Measurements from ENCODE around the gene TMUB1. TPM values are rescaled to one million over a fixed set of nuclear protein-coding genes. Genes with fewer than 3 reads are reported as not detected.

Gene TMUB1
- total RNA-seq, 4 donors from 2014 or later, result 2.9 to 32.8 (median 8.6) TPM

DNA sequence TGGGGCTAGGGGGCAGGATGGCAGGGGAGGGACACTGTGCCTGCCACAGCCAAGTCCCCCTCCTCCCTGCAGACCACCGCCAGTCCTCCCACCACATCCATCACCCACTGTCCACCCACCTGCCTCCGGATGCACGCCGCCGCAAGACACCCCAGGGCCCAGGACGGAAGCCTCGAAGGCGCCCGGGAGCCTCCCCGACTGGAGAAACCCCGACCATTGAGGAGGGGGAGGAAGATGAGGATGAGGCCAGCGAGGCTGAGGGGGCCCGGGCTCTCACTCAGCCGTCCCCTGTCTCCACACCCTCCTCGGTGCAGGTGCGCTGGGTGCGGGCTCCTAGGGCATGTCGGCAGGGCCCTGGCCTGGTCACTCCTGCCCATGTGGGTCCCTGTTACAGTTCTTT is 18.8 kb downstream of the TMUB1 start:
- H3K27ac ChIP-seq, result no peak overlapping the region
- TF ChIP-seq, protein P1, sequence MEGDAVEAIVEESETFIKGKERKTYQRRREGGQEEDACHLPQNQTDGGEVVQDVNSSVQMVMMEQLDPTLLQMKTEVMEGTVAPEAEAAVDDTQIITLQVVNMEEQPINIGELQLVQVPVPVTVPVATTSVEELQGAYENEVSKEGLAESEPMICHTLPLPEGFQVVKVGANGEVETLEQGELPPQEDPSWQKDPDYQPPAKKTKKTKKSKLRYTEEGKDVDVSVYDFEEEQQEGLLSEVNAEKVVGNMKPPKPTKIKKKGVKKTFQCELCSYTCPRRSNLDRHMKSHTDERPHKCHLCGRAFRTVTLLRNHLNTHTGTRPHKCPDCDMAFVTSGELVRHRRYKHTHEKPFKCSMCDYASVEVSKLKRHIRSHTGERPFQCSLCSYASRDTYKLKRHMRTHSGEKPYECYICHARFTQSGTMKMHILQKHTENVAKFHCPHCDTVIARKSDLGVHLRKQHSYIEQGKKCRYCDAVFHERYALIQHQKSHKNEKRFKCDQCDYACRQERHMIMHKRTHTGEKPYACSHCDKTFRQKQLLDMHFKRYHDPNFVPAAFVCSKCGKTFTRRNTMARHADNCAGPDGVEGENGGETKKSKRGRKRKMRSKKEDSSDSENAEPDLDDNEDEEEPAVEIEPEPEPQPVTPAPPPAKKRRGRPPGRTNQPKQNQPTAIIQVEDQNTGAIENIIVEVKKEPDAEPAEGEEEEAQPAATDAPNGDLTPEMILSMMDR (IDR thresholded peaks at IDR 0.05), result no peak
- TF ChIP-seq POLR2A (IDR thresholded peaks at IDR 0.05), result no peak
- intact Hi-C loops (cut with DNase I; ENCODE audit: low total_unique reads), result no loop called here
- peaks cover 0 to 24% of the 10 kb centered on the region in 2 donors for H3K4me1 ChIP-seq
- DNase-seq, result no peak
- H3K4me3 ChIP-seq, result no peak overlapping the region
- H3K36me3 ChIP-seq, result no peaks in the 10 kb centered on the region
- H3K27me3 ChIP-seq, result no peaks in the 10 kb centered on the region
- H3K9me3 ChIP-seq, result no peaks in the 10 kb centered on the region

DNA sequence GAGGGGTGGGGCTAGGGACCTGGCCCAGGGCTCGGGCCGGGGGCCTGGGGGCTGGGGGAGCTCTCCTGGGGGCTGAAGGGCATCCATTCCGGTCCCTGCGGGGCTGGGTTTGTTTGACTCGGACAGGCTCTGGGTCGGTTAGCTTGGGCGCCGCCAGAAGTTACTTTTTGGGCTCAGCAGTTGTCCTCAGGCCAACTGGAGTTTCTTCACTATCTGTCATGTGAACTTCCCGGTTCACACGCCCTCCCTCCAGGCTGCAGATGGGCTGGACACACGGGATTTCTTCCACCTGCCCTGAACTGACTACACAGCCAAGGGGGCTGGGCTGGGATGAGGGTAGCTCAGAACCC is 20.1 kb downstream of the TMUB1 start:
- intact Hi-C loops (cut with DNase I; ENCODE audit: low total_unique reads), result no loop called here

DNA sequence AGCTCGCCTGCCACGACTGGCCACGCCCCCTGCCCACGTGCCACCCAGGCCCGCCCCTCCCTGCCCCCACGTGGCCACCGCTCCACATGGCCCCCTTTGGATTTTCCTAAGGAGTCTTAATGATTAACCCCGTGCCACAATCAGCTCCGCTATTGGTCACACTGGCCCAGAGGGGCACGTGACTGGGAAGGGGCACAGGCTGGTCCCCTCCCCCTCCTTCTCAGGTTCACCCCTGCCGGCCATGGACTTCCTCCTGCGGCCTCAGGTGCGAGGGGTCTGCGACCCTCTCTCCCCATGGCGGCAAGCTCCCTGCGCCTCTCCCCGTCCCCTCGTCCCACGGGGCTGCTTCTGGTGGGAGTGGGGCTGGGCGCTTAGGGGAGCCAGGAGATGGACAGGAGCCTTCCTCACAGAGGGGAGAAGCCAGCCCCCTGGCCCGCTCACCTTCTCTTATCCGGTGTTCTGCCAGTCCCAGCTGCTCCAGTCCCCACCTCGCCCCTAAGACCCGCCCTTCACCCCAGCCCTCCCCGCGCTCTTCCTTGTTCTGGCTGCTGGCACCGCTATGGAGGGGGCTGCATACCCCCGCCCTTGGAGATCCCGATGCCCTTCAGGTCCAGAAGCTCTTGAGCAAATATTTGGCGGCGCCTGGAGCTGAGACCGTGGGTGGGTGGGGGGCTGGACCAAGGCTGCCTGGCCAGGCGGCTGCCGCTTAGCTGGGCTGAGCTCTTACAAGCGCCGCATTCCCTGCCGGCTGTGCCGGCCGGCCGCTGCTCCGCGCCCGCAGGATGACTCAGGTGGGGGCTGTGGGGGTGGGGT is 20.7 kb downstream of the TMUB1 start:
- H3K36me3 ChIP-seq, result no peaks in the 10 kb centered on the region
- intact Hi-C loops (cut with DNase I; ENCODE audit: low total_unique reads), result no loop called here
- DNase-seq, result peak; percentile 47 to 62

More for the DNA sequence above, 20.1 kb downstream of the TMUB1 start:
- peak overlapping the region; percentile 98 to 99 for H3K27ac ChIP-seq
- H3K36me3 ChIP-seq, result no peaks in the 10 kb centered on the region
- no peaks in the 10 kb centered on the region for H3K9me3 ChIP-seq
- H3K4me1 ChIP-seq, result peaks cover 0 to 24% of the 10 kb centered on the region in 2 donors
- no peaks in the 10 kb centered on the region for H3K27me3 ChIP-seq
- peak overlapping the region in 1 of 2 donors; percentile 24 for H3K4me3 ChIP-seq
- peak; percentile 75 to 77 for DNase-seq
- TF ChIP-seq, protein P1 (IDR thresholded peaks at IDR 0.05), result no peak
- TF ChIP-seq POLR2A (IDR thresholded peaks at IDR 0.05), result no peak

DNA sequence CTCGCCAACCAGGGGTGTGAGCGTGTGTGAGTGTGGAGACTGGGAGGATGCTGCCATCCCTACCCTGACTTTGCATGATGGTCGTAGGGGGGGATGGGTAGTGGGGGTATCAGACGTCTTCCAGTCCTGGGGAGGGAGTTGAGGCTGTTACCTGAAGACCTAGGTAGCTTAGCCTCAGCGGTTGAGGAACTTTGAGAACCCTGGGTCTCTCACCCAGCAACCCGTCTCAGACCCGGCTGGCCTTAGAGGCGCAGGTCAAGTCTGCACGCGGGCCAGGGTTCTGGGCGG is 21.2 kb downstream of the TMUB1 start:
- peak overlapping the region; percentile 98 to 99 for H3K27ac ChIP-seq
- no peaks in the 10 kb centered on the region for H3K36me3 ChIP-seq
- no peaks in the 10 kb centered on the region for H3K27me3 ChIP-seq
- intact Hi-C loops (cut with DNase I; ENCODE audit: low total_unique reads), result no loop called here
- H3K4me3 ChIP-seq, result no peak overlapping the region
- TF ChIP-seq, protein P1 (IDR thresholded peaks at IDR 0.05), result no peak
- no peak for TF ChIP-seq POLR2A (IDR thresholded peaks at IDR 0.05)
- H3K4me1 ChIP-seq, result peaks cover 0 to 29% of the 10 kb centered on the region in 2 donors
- H3K9me3 ChIP-seq, result no peaks in the 10 kb centered on the region
- DNase-seq, result no peak

More for the DNA sequence above, 20.7 kb downstream of the TMUB1 start:
- H3K27ac ChIP-seq, result peak overlapping the region; percentile 98 to 99
- peak overlapping the region in 1 of 2 donors; percentile 24 for H3K4me3 ChIP-seq
- H3K27me3 ChIP-seq, result no peaks in the 10 kb centered on the region
- no peak for TF ChIP-seq POLR2A (IDR thresholded peaks at IDR 0.05)
- TF ChIP-seq, protein P1 (IDR thresholded peaks at IDR 0.05), result no peak
- H3K4me1 ChIP-seq, result peaks cover 0 to 24% of the 10 kb centered on the region in 2 donors
- H3K9me3 ChIP-seq, result no peaks in the 10 kb centered on the region

DNA sequence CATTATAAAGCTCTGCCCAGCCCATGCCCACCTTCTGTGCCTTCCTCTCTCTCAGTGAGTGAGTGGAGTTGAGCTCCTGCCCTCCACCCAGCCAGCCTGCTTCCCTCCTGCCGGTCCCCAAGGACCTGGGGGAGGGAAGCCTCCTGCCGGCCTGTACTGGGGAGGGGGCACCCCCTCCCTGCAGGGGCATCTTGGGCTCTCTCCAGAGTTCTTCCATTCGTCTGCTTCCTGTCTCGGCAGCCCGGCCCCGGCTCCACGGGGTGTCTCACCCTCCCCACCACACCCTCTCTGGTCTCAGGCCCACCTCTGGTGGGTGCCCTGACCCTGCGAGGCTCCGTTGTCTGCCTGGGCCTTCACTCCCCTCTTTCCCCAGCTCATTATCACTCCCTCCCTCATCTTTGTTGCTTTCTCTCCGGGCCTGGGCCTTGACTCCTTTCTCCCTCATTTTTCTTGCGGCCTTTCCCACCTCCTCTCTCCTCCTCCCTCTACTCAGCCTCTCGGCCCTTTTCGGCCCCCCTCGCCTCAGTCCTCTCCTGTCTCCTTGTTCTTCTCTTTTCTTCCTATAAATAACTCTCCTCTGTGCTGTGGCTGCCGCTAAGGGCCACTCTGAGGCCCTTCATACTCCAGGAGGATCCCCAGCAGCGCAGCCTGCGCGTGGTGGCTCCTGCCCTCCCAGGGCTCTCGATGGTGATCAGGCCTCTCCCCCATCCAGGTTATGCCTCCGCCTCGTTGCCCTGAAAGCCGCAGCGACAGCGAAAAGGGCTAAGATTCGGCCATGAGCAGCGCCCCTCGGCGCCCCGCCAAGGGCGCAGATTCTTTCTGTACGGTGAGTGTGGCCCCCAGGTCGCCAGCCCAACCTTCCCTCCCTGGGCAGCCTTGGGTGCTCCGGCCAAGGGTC is 21.8 kb downstream of the TMUB1 start:
- H3K27ac ChIP-seq, result peak overlapping the region; percentile 98 to 99
- intact Hi-C loops (cut with DNase I; ENCODE audit: low total_unique reads), result no loop called here
- H3K4me1 ChIP-seq, result peaks cover 0 to 33% of the 10 kb centered on the region in 2 donors
- no peaks in the 10 kb centered on the region for H3K9me3 ChIP-seq
- no peaks in the 10 kb centered on the region for H3K36me3 ChIP-seq
- H3K4me3 ChIP-seq, result peak overlapping the region in 1 of 2 donors; percentile 71
- H3K27me3 ChIP-seq, result no peaks in the 10 kb centered on the region
- TF ChIP-seq POLR2A (IDR thresholded peaks at IDR 0.05), result no peak
- TF ChIP-seq, protein P1 (IDR thresholded peaks at IDR 0.05), result no peak
- DNase-seq, result peak in 1 of 2 donors; percentile 39
